ENCODE data around the gene SLC29A3.

DNA sequence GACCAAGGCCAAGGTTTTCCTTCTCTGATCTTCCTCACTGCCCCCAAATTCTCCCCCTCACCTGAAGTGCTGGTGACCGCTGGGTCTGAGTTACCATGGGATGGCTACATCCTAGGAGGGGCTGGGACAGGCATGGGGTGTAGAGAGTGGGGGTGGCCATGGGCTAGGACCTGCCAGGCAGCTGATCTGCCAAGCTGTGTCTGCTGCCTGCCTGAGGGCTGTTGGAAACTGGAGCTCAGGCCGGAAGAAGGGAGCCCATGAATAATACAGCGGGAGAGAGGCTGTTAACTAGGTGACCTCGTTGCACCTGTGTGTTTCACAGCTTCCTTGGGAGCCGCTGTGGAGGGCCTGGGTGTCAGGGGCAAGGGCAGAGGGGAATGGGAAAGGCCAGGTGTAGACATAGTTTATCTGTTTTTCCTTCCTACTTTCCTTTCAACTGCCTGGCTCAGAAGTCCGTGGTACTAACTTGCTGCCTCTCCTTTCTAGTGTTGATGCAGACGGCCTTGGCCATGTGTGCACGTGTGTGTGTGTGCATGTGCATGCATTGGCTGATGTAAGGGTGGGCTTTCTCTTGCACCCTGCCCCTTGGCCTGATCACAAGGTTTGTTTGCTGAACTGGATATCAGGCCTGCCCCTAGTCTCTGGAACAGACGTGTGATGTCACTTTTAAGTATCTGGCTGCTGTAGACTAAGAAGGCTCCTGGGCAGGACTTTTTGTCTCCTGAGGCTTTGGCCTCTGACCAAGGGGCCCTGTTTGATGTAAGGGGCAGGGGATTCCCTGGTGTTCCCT, 89.6 kb downstream of the SLC29A3 start:
- TF ChIP-seq, protein P1, sequence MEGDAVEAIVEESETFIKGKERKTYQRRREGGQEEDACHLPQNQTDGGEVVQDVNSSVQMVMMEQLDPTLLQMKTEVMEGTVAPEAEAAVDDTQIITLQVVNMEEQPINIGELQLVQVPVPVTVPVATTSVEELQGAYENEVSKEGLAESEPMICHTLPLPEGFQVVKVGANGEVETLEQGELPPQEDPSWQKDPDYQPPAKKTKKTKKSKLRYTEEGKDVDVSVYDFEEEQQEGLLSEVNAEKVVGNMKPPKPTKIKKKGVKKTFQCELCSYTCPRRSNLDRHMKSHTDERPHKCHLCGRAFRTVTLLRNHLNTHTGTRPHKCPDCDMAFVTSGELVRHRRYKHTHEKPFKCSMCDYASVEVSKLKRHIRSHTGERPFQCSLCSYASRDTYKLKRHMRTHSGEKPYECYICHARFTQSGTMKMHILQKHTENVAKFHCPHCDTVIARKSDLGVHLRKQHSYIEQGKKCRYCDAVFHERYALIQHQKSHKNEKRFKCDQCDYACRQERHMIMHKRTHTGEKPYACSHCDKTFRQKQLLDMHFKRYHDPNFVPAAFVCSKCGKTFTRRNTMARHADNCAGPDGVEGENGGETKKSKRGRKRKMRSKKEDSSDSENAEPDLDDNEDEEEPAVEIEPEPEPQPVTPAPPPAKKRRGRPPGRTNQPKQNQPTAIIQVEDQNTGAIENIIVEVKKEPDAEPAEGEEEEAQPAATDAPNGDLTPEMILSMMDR (IDR thresholded peaks at IDR 0.05) = no peak
- TF ChIP-seq POLR2A (IDR thresholded peaks at IDR 0.05) = no peak

All from breast epithelium (tissue), 3 donors.